Astrocyte (in vitro differentiated cells and primary cell): ENCODE results near the gene FCER1G.

Experiments
- EZH2 ChIP-seq: IDR thresholded peaks from 2 replicates; pipeline ENCODE4 v1.6.1; 2012; ENCODE audit warnings: mild to moderate bottlenecking, low read length, inconsistent platforms; ENCODE audit not compliant: insufficient read depth
- TF ChIP-seq, protein P1 (sequence below): IDR thresholded peaks from 2 replicates; pipeline ENCODE4 v1.5.1; 2011; ENCODE audit warnings: low read depth, mild to moderate bottlenecking, inconsistent platforms, low read length, moderate library complexity; ENCODE audit not compliant: insufficient read depth

DNA sequence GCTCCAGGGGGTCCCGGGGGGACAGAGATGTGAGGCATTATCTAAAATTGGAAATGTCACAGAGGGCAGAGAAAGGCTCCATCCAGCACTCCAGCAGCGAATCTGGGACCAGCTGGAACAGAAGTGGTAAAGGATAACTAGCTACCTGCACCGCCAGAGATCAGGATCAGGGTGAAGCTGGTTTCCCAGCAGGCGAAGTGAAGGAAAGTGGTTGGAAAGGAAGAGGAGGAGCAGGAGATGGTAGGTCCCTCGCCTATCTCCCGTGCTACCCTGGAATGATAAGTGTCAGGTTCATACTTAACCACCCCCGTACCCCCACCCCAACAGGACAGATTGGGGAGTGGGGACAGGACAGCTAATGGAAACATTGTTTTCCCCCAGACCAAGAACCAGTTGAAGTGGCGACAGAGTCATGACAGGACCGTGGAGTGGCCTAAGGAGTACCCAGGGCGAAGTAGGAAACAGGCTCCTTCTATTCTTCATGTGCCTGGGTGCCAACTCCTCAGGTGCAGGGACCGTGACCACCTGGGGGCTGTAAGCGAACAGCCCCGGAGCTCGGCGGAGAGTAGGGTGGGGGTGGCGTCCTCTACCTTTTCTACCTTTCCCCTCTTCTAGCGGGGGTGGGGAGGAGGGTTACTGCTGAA, 38.5 kb upstream of the FCER1G start:
- TF ChIP-seq, protein P1, sequence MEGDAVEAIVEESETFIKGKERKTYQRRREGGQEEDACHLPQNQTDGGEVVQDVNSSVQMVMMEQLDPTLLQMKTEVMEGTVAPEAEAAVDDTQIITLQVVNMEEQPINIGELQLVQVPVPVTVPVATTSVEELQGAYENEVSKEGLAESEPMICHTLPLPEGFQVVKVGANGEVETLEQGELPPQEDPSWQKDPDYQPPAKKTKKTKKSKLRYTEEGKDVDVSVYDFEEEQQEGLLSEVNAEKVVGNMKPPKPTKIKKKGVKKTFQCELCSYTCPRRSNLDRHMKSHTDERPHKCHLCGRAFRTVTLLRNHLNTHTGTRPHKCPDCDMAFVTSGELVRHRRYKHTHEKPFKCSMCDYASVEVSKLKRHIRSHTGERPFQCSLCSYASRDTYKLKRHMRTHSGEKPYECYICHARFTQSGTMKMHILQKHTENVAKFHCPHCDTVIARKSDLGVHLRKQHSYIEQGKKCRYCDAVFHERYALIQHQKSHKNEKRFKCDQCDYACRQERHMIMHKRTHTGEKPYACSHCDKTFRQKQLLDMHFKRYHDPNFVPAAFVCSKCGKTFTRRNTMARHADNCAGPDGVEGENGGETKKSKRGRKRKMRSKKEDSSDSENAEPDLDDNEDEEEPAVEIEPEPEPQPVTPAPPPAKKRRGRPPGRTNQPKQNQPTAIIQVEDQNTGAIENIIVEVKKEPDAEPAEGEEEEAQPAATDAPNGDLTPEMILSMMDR, result no peak
- TF ChIP-seq EZH2, result no peak
